Measurements from ENCODE around the gene PDE10A.

Gene PDE10A

GRCh38 chr6:165458134-165458533, 204.9 kb downstream of the PDE10A start:
- no peak for DNase-seq

GRCh38 chr6:165456286-165456685, 206.8 kb downstream of the PDE10A start:
- no peak for DNase-seq

- DNase-seq, result no peak
Measured at GRCh38 chr6:165455488-165455887, 207.6 kb downstream of the PDE10A start.

- no peak for DNase-seq
Measured at GRCh38 chr6:165453395-165453794, 209.6 kb downstream of the PDE10A start.

- DNase-seq, result no peak
Measured at GRCh38 chr6:165451838-165452237, 211.2 kb downstream of the PDE10A start.

GRCh38 chr6:165448210-165448609, 214.8 kb downstream of the PDE10A start:
- DNase-seq, result no peak

- no peak for DNase-seq
Measured at GRCh38 chr6:165447141-165447540, 215.9 kb downstream of the PDE10A start.

GRCh38 chr6:165446331-165446730, 216.7 kb downstream of the PDE10A start:
- DNase-seq, result no peak

GRCh38 chr6:165443462-165443861, 219.6 kb downstream of the PDE10A start:
- DNase-seq, result no peak

GRCh38 chr6:165441181-165441580, 221.9 kb downstream of the PDE10A start:
- DNase-seq, result no peak

GRCh38 chr6:165439928-165440554, 223.0 kb downstream of the PDE10A start:
- DNase-seq, result no peak

GRCh38 chr6:165426892-165427291, 236.1 kb downstream of the PDE10A start:
- DNase-seq, result no peak

GRCh38 chr6:165422192-165422591, 240.8 kb downstream of the PDE10A start:
- DNase-seq, result no peak

GRCh38 chr6:165417278-165417865, 245.7 kb downstream of the PDE10A start:
- DNase-seq, result no peak

GRCh38 chr6:165404697-165405096, 258.3 kb downstream of the PDE10A start:
- DNase-seq, result no peak

GRCh38 chr6:165404296-165404695, 258.7 kb downstream of the PDE10A start:
- no peak for DNase-seq

- no peak for DNase-seq
Measured at GRCh38 chr6:165403006-165403595, 259.9 kb downstream of the PDE10A start.

GRCh38 chr6:165401092-165401491, 261.9 kb downstream of the PDE10A start:
- DNase-seq, result no peak

GRCh38 chr6:165390475-165390874, 272.6 kb downstream of the PDE10A start:
- DNase-seq, result no peak

GRCh38 chr6:165389534-165389933, 273.5 kb downstream of the PDE10A start:
- no peak for DNase-seq

GRCh38 chr6:165383323-165383722, 279.7 kb downstream of the PDE10A start:
- DNase-seq, result no peak

GRCh38 chr6:165376100-165376499, 286.9 kb downstream of the PDE10A start:
- DNase-seq, result no peak

GRCh38 chr6:165365371-165365770, 297.7 kb downstream of the PDE10A start:
- DNase-seq, result no peak

- DNase-seq, result no peak
Measured at GRCh38 chr6:165345700-165346099, 317.3 kb downstream of the PDE10A start.

GRCh38 chr6:165340532-165340931, 322.5 kb downstream of the PDE10A start:
- DNase-seq, result no peak
